K562 (cell line): ENCODE measurements around the gene TTC21A.

Experiments
- CHD1 ChIP-seq: fragments of 200-600 bp; sonication (generic); IDR thresholded peaks from one replicate; pipeline ENCODE4 v1.6.1; 2012; ENCODE audit warnings: mild to moderate bottlenecking, moderate library complexity, low read length, inconsistent platforms
- CHD7 ChIP-seq: fragments of 200-600 bp; sonication (generic); IDR thresholded peaks from one replicate; pipeline ENCODE4 v1.6.1; 2012; ENCODE audit warnings: mild to moderate bottlenecking, low read depth, low read length, inconsistent platforms
- EP300 ChIP-seq: IDR thresholded peaks from 2 replicates; pipeline ENCODE4 v1.6.1; 2012; ENCODE audit warnings: low read length, improper control_type of control experiment
- PKNOX1 ChIP-seq: fragments of 450-650 bp; IDR thresholded peaks from 2 replicates; pipeline ENCODE4 v1.6.1; 2016
- SNRNP70 ChIP-seq: fragments of 200-400 bp; formaldehyde crosslinking; optimal IDR thresholded peaks from 2 replicates; pipeline ENCODE3; 2017; ENCODE audit warnings: low read depth, low read length
- USF2 ChIP-seq: sonication (generic); formaldehyde crosslinking; IDR thresholded peaks from 2 replicates; pipeline ENCODE4 v1.5.0; 2020; ENCODE audit warnings: missing genetic modification reagents
- ZBTB2 ChIP-seq: fragments of 450-650 bp; IDR thresholded peaks from 2 replicates; pipeline ENCODE4 v1.6.1; 2016; ENCODE audit warnings: antibody characterized with exemption

GRCh38 chr3:39136533-39137434 lies 29.3 kb downstream of the TTC21A start:
- TF ChIP-seq SNRNP70: no peak
- TF ChIP-seq PKNOX1: no peak
- no peak for TF ChIP-seq CHD7
- no peak for TF ChIP-seq USF2 (CRISPR knock-in tag)
- TF ChIP-seq CHD1: no peak
- TF ChIP-seq ZBTB2: no peak
- no peak for TF ChIP-seq EP300
